Natural killer cell (primary cell): ENCODE results near the gene ARAP3. TPM values are rescaled to one million over a fixed set of nuclear protein-coding genes. Genes with fewer than 3 reads are reported as not detected.

Experiments
- ATAC-seq, 3 donors: fragments of 150-1000 bp in 2 of 3; fragments of 200-7000 bp in 1 of 3; cut with Tn5 transposase; 1 replicate in 1 of 3; 2 replicates in 2 of 3; pipeline ENCODE4 v1.10.0; 2021; ENCODE audit warnings: mild to moderate bottlenecking in 2 of 3, moderate library complexity in 2 of 3
- DNase-seq, 2 donors: peaks; one replicate each; pipeline versions ENCODE4 v3.0.0 to v3.0.0-alpha.2; 2013 to 2021; ENCODE audit warnings: mixed read lengths in 1 of 2
- H3K27ac ChIP-seq: one replicate; pipeline ENCODE4 v1.5.1; 2013; ENCODE audit warnings: mild to moderate bottlenecking, low read length
- H3K27me3 ChIP-seq: one replicate; pipeline ENCODE4 v1.6.1; 2013; ENCODE audit warnings: low read length; ENCODE audit not compliant: control insufficient read depth, insufficient read depth
- H3K36me3 ChIP-seq: one replicate; pipeline ENCODE4 v1.6.1; 2013; ENCODE audit warnings: low read length; ENCODE audit not compliant: control insufficient read depth, insufficient read depth
- H3K4me1 ChIP-seq: one replicate; pipeline ENCODE4 v1.6.1; 2013; ENCODE audit warnings: low read length; ENCODE audit not compliant: control insufficient read depth, insufficient read depth
- H3K4me3 ChIP-seq: one replicate; pipeline ENCODE4 v1.5.1; 2013; ENCODE audit warnings: low read length
- H3K9me3 ChIP-seq: one replicate; pipeline ENCODE4 v1.6.1; 2013; ENCODE audit warnings: low read length; ENCODE audit not compliant: control insufficient read depth, insufficient read depth
- H3K27ac Mint-ChIP-seq, 2 donors: one replicate each; pipeline ENCODE4 v1.8.0; 2022; ENCODE audit warnings: mild to moderate bottlenecking in 2 of 2, mixed read lengths in 2 of 2, moderate library complexity in 1 of 2
- H3K27me3 Mint-ChIP-seq, 2 donors: one replicate each; pipeline ENCODE4 v1.8.0; 2022; ENCODE audit warnings: low read depth in 2 of 2, mixed read lengths in 2 of 2
- H3K36me3 Mint-ChIP-seq: one replicate; pipeline ENCODE4 v1.8.0; 2022; ENCODE audit warnings: mixed read lengths
- H3K4me1 Mint-ChIP-seq, 2 donors: one replicate each; pipeline ENCODE4 v1.8.0; 2022; ENCODE audit warnings: mixed read lengths in 2 of 2
- H3K4me3 Mint-ChIP-seq: one replicate; pipeline ENCODE4 v1.8.0; 2022; ENCODE audit warnings: mild to moderate bottlenecking, moderate library complexity, mixed read lengths
- H3K9me3 Mint-ChIP-seq, 2 donors: one replicate each; pipeline ENCODE4 v1.8.0; 2022; ENCODE audit warnings: mixed read lengths in 2 of 2
- WGBS: methylation state at CpG from one replicate; pipeline ENCODE4 v1.1.7; 2013; ENCODE audit warnings: missing lambda C conversion rate; ENCODE audit not compliant: insufficient coverage; 5-methylcytosine and 5-hydroxymethylcytosine counted together
- intact Hi-C: fragments of 100-400 bp; cut with micrococcal nuclease; formaldehyde crosslinking; loops from one replicate; pipeline ENCODE4 v1.14.2; 2022
- total RNA-seq, 4 donors: library from RNA; stranded (reverse); fragments of 120-200 nt in 1 of 4; gene quantifications; one replicate each; pipeline versions ENCODE4 v1.2.3 to v1.2.4, GENCODE V29; 2013 to 2022
- TF ChIP-seq, protein P1 (sequence below): fragments of 200-600 bp; IDR thresholded peaks from one replicate; pipeline ENCODE4 v1.8.0; 2022; ENCODE audit warnings: antibody characterized with exemption

ARAP3 gene
- total RNA-seq, 3 donors from 2014 or later (not counting 1 experiment from before 2014, with no cell fraction given) = 13.9 to 25.2 (median 19.6) TPM

DNA sequence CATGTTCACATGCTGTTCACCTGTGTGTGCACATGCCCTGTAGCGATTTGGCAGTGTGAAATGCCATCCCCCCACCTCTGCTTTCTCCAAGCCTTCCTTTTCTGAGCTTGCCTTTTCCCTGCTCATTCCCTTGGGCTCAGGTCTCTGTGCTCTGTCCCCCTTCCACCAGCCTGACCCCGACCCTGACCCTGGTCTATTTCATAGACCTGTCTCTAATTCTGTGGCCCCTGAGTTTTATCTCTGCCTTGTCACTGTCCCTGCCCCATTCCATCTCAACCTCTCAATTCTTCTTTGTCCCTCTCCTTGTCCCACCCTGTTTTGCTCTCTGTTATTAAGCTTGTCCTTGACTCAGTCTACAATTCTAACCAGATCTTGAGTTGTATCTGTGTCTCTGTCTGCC is 735 bp downstream of the ARAP3 start:
- ATAC-seq (no peak), DNase-seq (no peak)
- peak overlapping the region; percentile 95 for H3K4me3 Mint-ChIP-seq
- no peaks in the 10 kb centered on the region for H3K27me3 ChIP-seq
- H3K36me3 ChIP-seq = no peaks in the 10 kb centered on the region
- H3K4me1 Mint-ChIP-seq = peaks cover 22 to 50% of the 10 kb centered on the region in 2 donors
- H3K9me3 ChIP-seq = no peaks in the 10 kb centered on the region
- peaks cover 36% of the 10 kb centered on the region for H3K4me1 ChIP-seq
- no peak overlapping the region for H3K27ac ChIP-seq
- 89% methylated on average over 2 of the region's 2 CpGs for WGBS
- H3K27me3 Mint-ChIP-seq = no peaks in the 10 kb centered on the region
- TF ChIP-seq, protein P1, sequence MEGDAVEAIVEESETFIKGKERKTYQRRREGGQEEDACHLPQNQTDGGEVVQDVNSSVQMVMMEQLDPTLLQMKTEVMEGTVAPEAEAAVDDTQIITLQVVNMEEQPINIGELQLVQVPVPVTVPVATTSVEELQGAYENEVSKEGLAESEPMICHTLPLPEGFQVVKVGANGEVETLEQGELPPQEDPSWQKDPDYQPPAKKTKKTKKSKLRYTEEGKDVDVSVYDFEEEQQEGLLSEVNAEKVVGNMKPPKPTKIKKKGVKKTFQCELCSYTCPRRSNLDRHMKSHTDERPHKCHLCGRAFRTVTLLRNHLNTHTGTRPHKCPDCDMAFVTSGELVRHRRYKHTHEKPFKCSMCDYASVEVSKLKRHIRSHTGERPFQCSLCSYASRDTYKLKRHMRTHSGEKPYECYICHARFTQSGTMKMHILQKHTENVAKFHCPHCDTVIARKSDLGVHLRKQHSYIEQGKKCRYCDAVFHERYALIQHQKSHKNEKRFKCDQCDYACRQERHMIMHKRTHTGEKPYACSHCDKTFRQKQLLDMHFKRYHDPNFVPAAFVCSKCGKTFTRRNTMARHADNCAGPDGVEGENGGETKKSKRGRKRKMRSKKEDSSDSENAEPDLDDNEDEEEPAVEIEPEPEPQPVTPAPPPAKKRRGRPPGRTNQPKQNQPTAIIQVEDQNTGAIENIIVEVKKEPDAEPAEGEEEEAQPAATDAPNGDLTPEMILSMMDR = no peak
- intact Hi-C loops = loop anchor here (5.0 kb wide), 1 partner anchor 44 kb away; the partner anchor contains the start of genes HDAC3 and RELL2
- no peaks in the 10 kb centered on the region for H3K36me3 Mint-ChIP-seq
- peak overlapping the region; percentile 4 for H3K4me3 ChIP-seq
- H3K9me3 Mint-ChIP-seq = no peaks in the 10 kb centered on the region
- peak overlapping the region; percentile 76 to 81 for H3K27ac Mint-ChIP-seq

DNA sequence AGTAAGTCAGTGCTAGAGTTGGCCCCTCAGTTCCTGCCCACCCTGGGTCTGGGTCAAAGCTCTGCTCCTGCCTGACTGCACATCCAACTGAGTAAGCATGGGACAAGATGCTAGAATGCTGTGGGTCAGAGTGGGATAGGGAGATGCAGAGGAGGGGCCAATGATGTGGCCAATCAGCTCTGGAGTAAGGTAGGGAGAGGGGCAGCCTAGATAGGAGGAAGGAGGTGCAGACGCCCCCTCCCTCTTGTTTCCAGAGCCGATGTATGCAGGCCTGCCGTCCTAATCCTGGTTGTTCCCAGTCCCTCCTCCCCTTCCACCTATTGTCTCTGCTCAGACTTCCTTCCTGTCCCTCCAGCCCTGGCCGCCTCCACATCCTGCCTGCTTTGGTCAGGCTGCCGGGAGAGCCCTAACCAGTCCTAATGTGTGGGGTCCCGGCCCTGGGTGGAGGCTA is 1.3 kb downstream of the ARAP3 start:
- H3K4me1 Mint-ChIP-seq = peaks cover 22 to 48% of the 10 kb centered on the region in 2 donors
- H3K36me3 Mint-ChIP-seq = no peaks in the 10 kb centered on the region
- 73% methylated on average over 6 of the region's 6 CpGs for WGBS
- DNase-seq = no peak
- Histone ChIP-seq H3K9me3 (no peaks in the 10 kb centered on the region), H3K27ac (no peak overlapping the region), H3K27me3 (no peaks in the 10 kb centered on the region), H3K4me1 (peaks cover 36% of the 10 kb centered on the region), H3K36me3 (no peaks in the 10 kb centered on the region), H3K4me3 (no peak overlapping the region)
- H3K27me3 Mint-ChIP-seq = no peaks in the 10 kb centered on the region
- no peak for ATAC-seq
- peak overlapping the region; percentile 95 for H3K4me3 Mint-ChIP-seq
- TF ChIP-seq, protein P1 = no peak
- intact Hi-C loops = loop anchor here (5.0 kb wide), 1 partner anchor 43 kb away; the partner anchor contains the start of genes HDAC3 and RELL2
- H3K27ac Mint-ChIP-seq = peak overlapping the region; percentile 76 to 81
- no peaks in the 10 kb centered on the region for H3K9me3 Mint-ChIP-seq

DNA sequence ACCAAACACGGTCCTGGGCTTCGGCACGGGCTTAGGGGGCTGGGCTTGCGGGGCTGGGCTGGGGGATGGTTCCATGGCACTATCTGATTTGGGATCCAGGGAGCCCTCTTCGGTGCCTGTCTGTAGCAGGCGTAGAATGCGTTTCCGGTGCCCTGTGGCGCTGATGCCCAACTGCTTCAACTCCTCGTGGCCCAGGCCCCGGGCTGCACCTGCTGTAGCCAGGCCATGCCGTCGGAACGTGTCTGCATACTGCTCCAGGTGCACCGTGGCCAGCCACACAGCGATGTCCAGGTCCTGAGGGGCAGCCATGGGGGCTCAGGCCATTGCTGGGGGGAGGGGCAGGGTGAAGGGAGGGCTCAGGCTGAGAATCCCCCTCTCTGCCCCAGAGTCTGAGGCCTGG is 1.9 kb downstream of the ARAP3 start:
- no peak overlapping the region for H3K27ac Mint-ChIP-seq
- Histone ChIP-seq H3K4me1 (peaks cover 36% of the 10 kb centered on the region), H3K9me3 (no peaks in the 10 kb centered on the region), H3K36me3 (no peaks in the 10 kb centered on the region), H3K4me3 (no peak overlapping the region), H3K27me3 (no peaks in the 10 kb centered on the region), H3K27ac (no peak overlapping the region)
- H3K27me3 Mint-ChIP-seq = no peaks in the 10 kb centered on the region
- ATAC-seq (no peak), DNase-seq (no peak)
- intact Hi-C loops = loop anchor here (5.0 kb wide), 1 partner anchor 43 kb away; the partner anchor contains the start of genes HDAC3 and RELL2
- no peaks in the 10 kb centered on the region for H3K9me3 Mint-ChIP-seq
- H3K4me3 Mint-ChIP-seq = no peak overlapping the region
- TF ChIP-seq, protein P1 = no peak
- WGBS = 95% methylated on average over 16 of the region's 16 CpGs
- peaks cover 22 to 44% of the 10 kb centered on the region in 2 donors for H3K4me1 Mint-ChIP-seq
- no peaks in the 10 kb centered on the region for H3K36me3 Mint-ChIP-seq

DNA sequence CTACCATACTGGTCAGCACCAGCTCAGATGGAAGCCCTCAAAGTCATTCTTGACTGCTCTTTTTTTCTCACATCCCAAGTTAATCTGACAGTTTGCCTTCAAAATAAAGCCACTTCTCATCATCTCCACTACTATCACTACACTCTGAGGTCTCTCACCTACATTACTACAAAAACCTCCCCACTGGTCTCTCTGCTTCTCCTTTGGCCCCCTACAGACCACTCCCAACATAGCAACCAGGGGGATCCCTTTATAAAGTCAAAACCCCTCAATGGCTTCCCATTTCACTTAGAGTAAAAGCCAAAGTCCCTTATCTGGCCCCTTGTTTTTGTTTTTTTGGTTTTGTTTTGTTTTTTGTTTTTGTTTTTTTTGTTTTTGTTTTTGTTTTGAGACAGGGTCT is 4.6 kb downstream of the ARAP3 start:
- DNase-seq = peak in 1 of 2 donors; percentile 29
- Histone ChIP-seq H3K27me3 (no peaks in the 10 kb centered on the region), H3K4me1 (peaks cover 19% of the 10 kb centered on the region), H3K4me3 (no peak overlapping the region), H3K9me3 (no peaks in the 10 kb centered on the region), H3K27ac (no peak overlapping the region), H3K36me3 (no peaks in the 10 kb centered on the region)
- Mint-ChIP-seq H3K36me3 (no peaks in the 10 kb centered on the region), H3K4me1 (peaks cover 10 to 27% of the 10 kb centered on the region in 2 donors), H3K4me3 (no peak overlapping the region), H3K27ac (peak overlapping the region in 1 of 2 donors; percentile 41), H3K9me3 (no peaks in the 10 kb centered on the region), H3K27me3 (no peaks in the 10 kb centered on the region)
- TF ChIP-seq, protein P1 = no peak
- intact Hi-C loops = no loop called here
- no peak for ATAC-seq
